Vagina (tissue), 2 donors: Measurements from ENCODE around the gene GAD1.

Source experiments
- POLR2A ChIP-seq, 2 donors: fragments of 450-650 bp; IDR thresholded peaks; one replicate each; pipeline ENCODE4 v1.6.1; 2017; ENCODE audit warnings: antibody characterized with exemption in 2 of 2, mild to moderate bottlenecking in 2 of 2, moderate library complexity in 2 of 2
- TF ChIP-seq, protein P1 (sequence below), 3 experiments: fragments of 450-650 bp in 2 of 3; fragments of 200-600 bp in 1 of 3; sonication (generic) in 1 of 3; IDR thresholded peaks; one replicate each; pipeline ENCODE4 v1.5.1; 2017 to 2019; ENCODE audit warnings: antibody characterized with exemption in 3 of 3, mild to moderate bottlenecking in 2 of 3, moderate library complexity in 2 of 3

DNA sequence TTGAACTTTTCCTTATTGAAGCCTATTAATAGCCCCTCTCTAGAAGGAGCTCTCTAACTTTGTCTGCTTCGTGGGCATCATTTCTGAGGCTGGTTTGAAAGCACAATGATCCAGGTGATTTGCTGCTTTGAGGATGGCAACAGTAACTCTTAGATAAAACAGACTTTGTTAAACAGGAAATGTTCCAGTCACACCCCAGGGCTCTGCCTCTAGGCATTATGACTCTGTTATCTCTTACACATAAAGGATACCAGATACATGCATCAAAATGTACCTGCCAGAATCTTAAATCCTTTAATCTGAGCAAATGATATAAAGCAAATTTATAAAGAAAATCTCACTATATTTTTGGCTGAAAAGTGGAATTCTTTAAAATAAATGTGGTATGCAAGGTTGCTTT, 52.3 kb downstream of the GAD1 start:
- no peak for TF ChIP-seq POLR2A (IDR thresholded peaks at IDR 0.05)
- TF ChIP-seq, protein P1, sequence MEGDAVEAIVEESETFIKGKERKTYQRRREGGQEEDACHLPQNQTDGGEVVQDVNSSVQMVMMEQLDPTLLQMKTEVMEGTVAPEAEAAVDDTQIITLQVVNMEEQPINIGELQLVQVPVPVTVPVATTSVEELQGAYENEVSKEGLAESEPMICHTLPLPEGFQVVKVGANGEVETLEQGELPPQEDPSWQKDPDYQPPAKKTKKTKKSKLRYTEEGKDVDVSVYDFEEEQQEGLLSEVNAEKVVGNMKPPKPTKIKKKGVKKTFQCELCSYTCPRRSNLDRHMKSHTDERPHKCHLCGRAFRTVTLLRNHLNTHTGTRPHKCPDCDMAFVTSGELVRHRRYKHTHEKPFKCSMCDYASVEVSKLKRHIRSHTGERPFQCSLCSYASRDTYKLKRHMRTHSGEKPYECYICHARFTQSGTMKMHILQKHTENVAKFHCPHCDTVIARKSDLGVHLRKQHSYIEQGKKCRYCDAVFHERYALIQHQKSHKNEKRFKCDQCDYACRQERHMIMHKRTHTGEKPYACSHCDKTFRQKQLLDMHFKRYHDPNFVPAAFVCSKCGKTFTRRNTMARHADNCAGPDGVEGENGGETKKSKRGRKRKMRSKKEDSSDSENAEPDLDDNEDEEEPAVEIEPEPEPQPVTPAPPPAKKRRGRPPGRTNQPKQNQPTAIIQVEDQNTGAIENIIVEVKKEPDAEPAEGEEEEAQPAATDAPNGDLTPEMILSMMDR (IDR thresholded peaks at IDR 0.05), result no peak
